Fibroblast of mammary gland (primary cell): ENCODE data around the gene ULK4.
"Not testable (repeated sequence)": the region's sequence is repeated elsewhere in the genome, so short reads cannot be mapped to it uniquely, and the experiment has no call there.

Experiments
- DNase-seq: peaks from one replicate; pipeline ENCODE4 v3.0.0-alpha.2; 2010; ENCODE audit warnings: low read depth
- H3K4me3 ChIP-seq: 2 replicates; pipeline ENCODE4 v1.5.1; 2011; ENCODE audit warnings: low read depth, mild to moderate bottlenecking, low read length, moderate library complexity; ENCODE audit not compliant: control insufficient read depth
- TF ChIP-seq, protein P1 (sequence below): conservative IDR thresholded peaks from 2 replicates; pipeline ENCODE4 v1.5.1; 2011; ENCODE audit warnings: low read depth, low read length, inconsistent platforms; ENCODE audit not compliant: control insufficient read depth, insufficient read depth

Gene ULK4

GRCh38 chr3:41854956-41855355, 106.9 kb downstream of the ULK4 start:
- H3K4me3 ChIP-seq, result no peak overlapping the region
- TF ChIP-seq, protein P1, sequence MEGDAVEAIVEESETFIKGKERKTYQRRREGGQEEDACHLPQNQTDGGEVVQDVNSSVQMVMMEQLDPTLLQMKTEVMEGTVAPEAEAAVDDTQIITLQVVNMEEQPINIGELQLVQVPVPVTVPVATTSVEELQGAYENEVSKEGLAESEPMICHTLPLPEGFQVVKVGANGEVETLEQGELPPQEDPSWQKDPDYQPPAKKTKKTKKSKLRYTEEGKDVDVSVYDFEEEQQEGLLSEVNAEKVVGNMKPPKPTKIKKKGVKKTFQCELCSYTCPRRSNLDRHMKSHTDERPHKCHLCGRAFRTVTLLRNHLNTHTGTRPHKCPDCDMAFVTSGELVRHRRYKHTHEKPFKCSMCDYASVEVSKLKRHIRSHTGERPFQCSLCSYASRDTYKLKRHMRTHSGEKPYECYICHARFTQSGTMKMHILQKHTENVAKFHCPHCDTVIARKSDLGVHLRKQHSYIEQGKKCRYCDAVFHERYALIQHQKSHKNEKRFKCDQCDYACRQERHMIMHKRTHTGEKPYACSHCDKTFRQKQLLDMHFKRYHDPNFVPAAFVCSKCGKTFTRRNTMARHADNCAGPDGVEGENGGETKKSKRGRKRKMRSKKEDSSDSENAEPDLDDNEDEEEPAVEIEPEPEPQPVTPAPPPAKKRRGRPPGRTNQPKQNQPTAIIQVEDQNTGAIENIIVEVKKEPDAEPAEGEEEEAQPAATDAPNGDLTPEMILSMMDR, result no peak
- no peak for DNase-seq

DNA sequence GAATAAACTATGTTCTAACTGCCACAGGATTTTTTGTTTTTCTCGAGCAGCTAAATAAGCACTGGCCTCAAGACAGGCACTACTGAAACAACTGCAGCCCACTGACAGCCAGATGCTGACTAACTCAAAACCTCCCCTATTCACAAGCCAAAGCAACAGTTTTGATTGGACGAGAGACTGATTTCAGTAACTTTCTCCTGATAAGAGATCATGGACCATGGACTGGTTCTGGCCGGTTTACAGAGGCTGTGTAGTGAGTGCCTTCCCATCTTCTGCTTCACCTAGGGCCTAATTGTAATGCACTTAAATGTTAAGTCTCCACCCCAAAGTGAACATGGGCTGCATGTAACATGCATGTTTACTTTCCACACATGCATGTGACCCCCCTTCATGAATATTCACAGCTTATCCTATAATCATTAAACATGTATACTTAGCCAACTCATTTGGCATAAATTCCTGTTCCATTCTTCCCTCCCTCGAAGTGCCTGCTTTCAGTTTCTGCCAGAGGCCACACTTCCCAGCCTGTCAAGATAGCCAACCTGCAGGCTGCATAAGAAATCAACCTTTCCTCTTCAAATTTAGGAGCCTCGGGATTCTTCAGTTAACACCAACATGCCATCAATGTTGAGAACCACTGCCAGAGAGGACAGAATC, 108.2 kb downstream of the ULK4 start:
- TF ChIP-seq, protein P1, result no peak
- no peak overlapping the region for H3K4me3 ChIP-seq
- peak; percentile 3 for DNase-seq

DNA sequence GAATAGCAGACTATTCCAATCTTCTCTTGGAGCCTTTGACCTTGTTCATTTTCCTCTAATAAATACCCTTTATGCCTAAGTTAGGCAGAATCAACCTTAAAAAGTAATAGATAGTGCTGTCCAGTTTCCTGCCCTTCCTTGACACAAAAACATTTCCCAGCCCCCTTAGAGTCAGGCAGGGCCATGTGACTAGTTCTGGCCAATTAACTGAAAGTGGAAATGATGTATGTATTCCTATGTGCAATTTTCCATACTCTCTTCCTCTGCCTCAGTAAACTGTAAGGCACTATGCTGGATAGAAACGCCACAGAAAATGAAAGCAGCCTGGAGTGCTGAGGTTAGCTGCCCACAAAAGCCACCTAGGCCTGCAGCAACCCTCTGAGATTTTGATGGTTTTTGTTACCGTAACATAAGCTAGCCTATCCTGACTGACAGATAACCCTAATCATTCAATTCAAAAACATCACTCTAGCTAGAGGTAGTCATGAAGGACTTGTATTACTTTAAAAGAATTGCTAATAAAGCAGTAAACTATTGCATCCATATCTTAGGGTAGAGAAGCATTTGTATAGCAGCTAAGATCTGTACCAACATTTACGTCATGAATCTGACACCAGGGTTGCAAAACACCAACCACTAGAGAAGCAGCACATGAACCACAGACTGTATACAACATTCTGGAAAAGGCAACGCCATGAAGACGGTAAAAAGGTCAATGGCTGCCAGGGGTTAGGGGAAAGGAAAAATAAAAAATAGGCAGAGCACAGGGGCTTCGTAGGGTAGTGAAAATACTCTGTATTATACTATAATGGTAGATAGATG, 112.9 kb downstream of the ULK4 start:
- TF ChIP-seq, protein P1, result no peak
- no peak for DNase-seq
- no peak overlapping the region for H3K4me3 ChIP-seq

GRCh38 chr3:41847679-41848078, 114.2 kb downstream of the ULK4 start:
- TF ChIP-seq, protein P1, result no peak
- DNase-seq, result no peak
- no peak overlapping the region for H3K4me3 ChIP-seq

GRCh38 chr3:41846850-41847249, 115.1 kb downstream of the ULK4 start:
- DNase-seq, result no peak
- TF ChIP-seq, protein P1, result no peak
- no peak overlapping the region for H3K4me3 ChIP-seq

GRCh38 chr3:41845826-41846225, 116.1 kb downstream of the ULK4 start:
- DNase-seq, result no peak
- TF ChIP-seq, protein P1, result no peak
- no peak overlapping the region for H3K4me3 ChIP-seq

GRCh38 chr3:41844256-41844655, 117.6 kb downstream of the ULK4 start:
- H3K4me3 ChIP-seq, DNase-seq: not testable (repeated sequence)

GRCh38 chr3:41840936-41841668, 120.8 kb downstream of the ULK4 start:
- H3K4me3 ChIP-seq, DNase-seq: not testable (repeated sequence)
